OCI-LY7 (cell line): ENCODE data around the gene UBP1. TPM values are rescaled to one million over a fixed set of nuclear protein-coding genes. Genes with fewer than 3 reads are reported as not detected.

Source experiments
- BruUV-seq: library from RNA; stranded (reverse); fragments of 400-500 nt; replicated peaks from 2 replicates; lab custom pipeline; 2021; lab: Mats Ljungman, UMichigan
- CTCF ChIA-PET: fragments of 300-600 bp; sonication (Branson Sonifier 250); formaldehyde crosslinking; loops from one replicate; lab custom pipeline; 2022; ENCODE audit warnings: antibody characterized with exemption; ENCODE audit not compliant: unreplicated experiment; lab: Charles Lee
- POLR2A ChIA-PET: fragments of 300-600 bp; sonication (Branson Sonifier 250); formaldehyde crosslinking; loops from one replicate; lab custom pipeline; 2022; ENCODE audit warnings: antibody characterized with exemption; lab: Charles Lee
- DNase-seq: peaks from one replicate; pipeline ENCODE4 v3.0.0-alpha.2; 2015; ENCODE audit warnings: low spot score
- H2AFZ ChIP-seq: fragments of 200-600 bp; sonication (generic), shearing (Covaris generic); 2 replicates; pipeline ENCODE4 v1.6.1; 2014; ENCODE audit warnings: mild to moderate bottlenecking, antibody characterized with exemption, low read length, moderate library complexity
- H3K27ac ChIP-seq: fragments of 200-600 bp; sonication (generic); 2 replicates; pipeline ENCODE4 v1.5.1; 2014; ENCODE audit warnings: mixed run types, low read depth, mild to moderate bottlenecking, moderate library complexity, low read length, inconsistent platforms; ENCODE audit not compliant: poor library complexity, severe bottlenecking
- H3K36me3 ChIP-seq: fragments of 200-600 bp; sonication (generic); 2 replicates; pipeline ENCODE4 v1.6.1; 2014; ENCODE audit warnings: mild to moderate bottlenecking, antibody characterized with exemption, low read length, moderate library complexity, mixed read lengths; ENCODE audit not compliant: insufficient read depth
- H3K4me1 ChIP-seq: fragments of 200-600 bp; sonication (generic); 2 replicates; pipeline ENCODE4 v1.5.1; 2014; ENCODE audit warnings: mild to moderate bottlenecking, low read length; ENCODE audit not compliant: insufficient read depth, poor library complexity, severe bottlenecking
- H3K4me2 ChIP-seq: fragments of 200-600 bp; sonication (generic); 2 replicates; pipeline ENCODE4 v1.6.1; 2014; ENCODE audit warnings: mild to moderate bottlenecking, low read length
- H3K4me3 ChIP-seq: fragments of 200-600 bp; sonication (generic); 2 replicates; pipeline ENCODE4 v1.5.1; 2014; ENCODE audit warnings: mild to moderate bottlenecking, low read depth, low read length; ENCODE audit not compliant: poor library complexity, severe bottlenecking
- H3K79me2 ChIP-seq: fragments of 200-600 bp; sonication (generic); 2 replicates; pipeline ENCODE4 v1.6.1; 2016; ENCODE audit warnings: low read depth, mild to moderate bottlenecking, low read length, moderate library complexity, mixed read lengths; ENCODE audit not compliant: insufficient read depth
- H3K9me2 ChIP-seq: fragments of 200-600 bp; sonication (generic); 2 replicates; pipeline ENCODE4 v1.6.1; 2016; ENCODE audit warnings: mild to moderate bottlenecking, low read length, mixed read lengths; ENCODE audit not compliant: insufficient read depth
- H3K9me3 ChIP-seq: fragments of 200-600 bp; sonication (generic); 2 replicates; pipeline ENCODE4 v1.6.1; 2014; ENCODE audit warnings: mild to moderate bottlenecking, mixed run types, low read length, mixed read lengths
- H4K20me1 ChIP-seq: fragments of 200-600 bp; sonication (generic); 2 replicates; pipeline ENCODE4 v1.6.1; 2014; ENCODE audit warnings: mild to moderate bottlenecking, antibody characterized with exemption, low read length, moderate library complexity, mixed read lengths; ENCODE audit not compliant: insufficient read depth
- CTCF ChIP-seq: fragments of 200-600 bp; sonication (generic); conservative IDR thresholded peaks from 2 replicates; pipeline ENCODE4 v1.5.1; 2014; ENCODE audit warnings: mild to moderate bottlenecking, antibody characterized with exemption, low read length, moderate library complexity, mixed read lengths
- EZH2phosphoT487 ChIP-seq: fragments of 200-600 bp; sonication (generic); IDR thresholded peaks from 2 replicates; pipeline ENCODE4 v1.6.1; 2018; ENCODE audit warnings: low read depth, borderline replicate concordance, mild to moderate bottlenecking, mixed run types, antibody characterized with exemption, low read length, moderate library complexity, mixed read lengths
- intact Hi-C: fragments of 100-400 bp; cut with micrococcal nuclease; formaldehyde crosslinking; loops from one replicate; pipeline ENCODE4 v1.10.0; 2022; ENCODE audit not compliant: unreplicated experiment
- total RNA-seq, 2 experiments: library from RNA; depleted of rRNA in 1 of 2; stranded (reverse); fragments of >200 nt in 1 of 2; shearing (Covaris generic) in 1 of 2; gene quantifications; 2 replicates each; pipeline ENCODE4 v1.2.3, GENCODE V29; 2014 to 2022

UBP1 gene
- total RNA-seq, 2 experiments from 2014 or later: 73.0 to 83.8 TPM

DNA sequence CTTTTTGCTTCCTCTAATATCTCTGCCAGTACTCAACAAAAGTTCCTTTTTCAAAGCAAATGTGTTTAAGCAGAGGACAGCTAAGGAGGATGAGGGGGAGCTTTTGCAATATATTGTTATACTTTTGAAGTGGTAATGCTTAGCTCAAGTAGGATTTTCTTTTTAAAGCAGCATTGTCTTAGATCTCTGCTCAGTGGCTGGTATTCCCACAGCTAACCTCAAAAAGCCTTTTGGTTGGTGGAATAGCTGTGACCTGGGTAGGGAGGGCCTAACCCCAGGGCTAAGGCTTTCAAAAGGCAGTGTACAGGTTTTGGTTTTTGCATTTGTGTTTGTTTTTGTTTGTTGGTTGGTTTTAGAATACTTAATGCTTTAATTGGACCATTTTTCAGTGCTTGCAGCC lies 76.1 kb downstream of the UBP1 start:
- Histone ChIP-seq H4K20me1 (no peaks in the 10 kb centered on the region), H3K27ac (no peak overlapping the region), H2AFZ (no peak overlapping the region), H3K4me2 (no peak overlapping the region), H3K9me2 (no peaks in the 10 kb centered on the region), H3K9me3 (no peaks in the 10 kb centered on the region), H3K4me3 (no peak overlapping the region), H3K4me1 (no peaks in the 10 kb centered on the region), H3K79me2 (no peaks in the 10 kb centered on the region), H3K36me3 (no peaks in the 10 kb centered on the region)
- TF ChIP-seq EZH2phosphoT487: no peak
- TF ChIP-seq CTCF: no peak
- BruUV-seq: no TSS peak
- DNase-seq: no peak
- POLR2A ChIA-PET: no interaction called here
- CTCF ChIA-PET: no interaction called here
- intact Hi-C loops: no loop called here

- Histone ChIP-seq H3K36me3 (no peaks in the 10 kb centered on the region), H3K9me3 (no peaks in the 10 kb centered on the region), H3K4me2 (no peak overlapping the region), H3K4me3 (no peak overlapping the region), H3K79me2 (no peaks in the 10 kb centered on the region), H4K20me1 (no peaks in the 10 kb centered on the region), H2AFZ (no peak overlapping the region), H3K4me1 (no peaks in the 10 kb centered on the region), H3K9me2 (no peaks in the 10 kb centered on the region), H3K27ac (no peak overlapping the region)
- BruUV-seq: no TSS peak
- ChIA-PET POLR2A (no interaction called here), CTCF (interaction anchor here (0.6 kb wide), 1 partner anchor 416 kb away, joined by 3 read pairs; no protein-coding TSS in a partner anchor)
- no peak for DNase-seq
- TF ChIP-seq CTCF (no peak), EZH2phosphoT487 (no peak)
- intact Hi-C loops: no loop called here
Measured at GRCh38 chr3:33363113-33363800, 76.9 kb downstream of the UBP1 start.

DNA sequence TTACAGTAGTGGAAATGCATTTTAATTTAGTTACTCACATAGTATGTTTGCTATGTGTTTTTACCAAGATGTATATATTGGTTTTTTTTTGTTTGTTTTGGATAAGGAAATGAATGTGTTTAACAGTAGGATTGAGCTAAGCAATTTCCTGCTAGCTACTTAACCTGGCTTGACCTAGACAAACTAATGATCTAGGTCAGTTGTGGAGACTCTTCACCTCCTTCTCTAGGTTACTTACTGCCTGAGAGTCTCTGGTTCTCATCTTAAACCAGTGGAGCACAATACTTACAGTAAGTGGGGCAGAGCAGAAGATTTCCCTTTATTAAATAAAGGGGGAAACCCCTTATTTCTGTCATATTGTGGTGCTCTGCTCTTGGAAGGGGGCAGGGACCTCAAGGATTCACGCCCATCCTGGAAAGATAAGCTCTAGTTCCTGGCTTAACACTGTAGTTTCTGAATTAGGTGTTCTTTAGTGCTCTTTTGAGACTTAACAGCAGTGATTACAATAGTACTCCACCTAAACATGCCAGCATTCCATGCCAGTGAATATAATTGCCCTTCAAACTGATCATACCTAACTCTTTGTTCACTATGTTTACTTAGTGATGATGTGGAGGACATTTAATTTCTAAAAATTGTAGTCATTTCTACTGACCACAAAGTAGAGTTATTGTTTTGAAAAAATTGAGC lies 79.9 kb downstream of the UBP1 start:
- BruUV-seq: no TSS peak
- no peaks in the 10 kb centered on the region for H3K4me1 ChIP-seq
- ChIA-PET POLR2A (interaction anchor here (0.7 kb wide), 1 partner anchor 11 kb away, joined by 3 read pairs; no protein-coding TSS in a partner anchor), CTCF (interaction anchor here (0.5 kb wide), 1 partner anchor 548 kb away, joined by 3 read pairs; no protein-coding TSS in a partner anchor)
- DNase-seq: no peak
- H3K79me2 ChIP-seq: no peaks in the 10 kb centered on the region
- H2AFZ ChIP-seq: no peak overlapping the region
- no peaks in the 10 kb centered on the region for H3K36me3 ChIP-seq
- intact Hi-C loops: no loop called here
- H3K27ac ChIP-seq: no peak overlapping the region
- no peak overlapping the region for H3K4me3 ChIP-seq
- H4K20me1 ChIP-seq: no peaks in the 10 kb centered on the region
- TF ChIP-seq EZH2phosphoT487 (no peak), CTCF (no peak)
- no peak overlapping the region for H3K4me2 ChIP-seq
- no peaks in the 10 kb centered on the region for H3K9me2 ChIP-seq
- H3K9me3 ChIP-seq: no peaks in the 10 kb centered on the region
